Adrenal gland (tissue), 12 donors: ENCODE measurements around the gene LRRC46. TPM values are rescaled to one million over a fixed set of nuclear protein-coding genes. Genes with fewer than 3 reads are reported as not detected.

Experiments used
- DNase-seq, 7 donors: peaks; one replicate each; pipeline ENCODE4 v3.0.0-alpha.2; 2019 to 2020
- H3K27ac ChIP-seq, 5 donors: fragments of 200-600 bp; sonication (generic) in 4 of 5; 1 replicate in 3 of 5; 2 replicates in 2 of 5; pipeline versions ENCODE4 v1.5.1 to v1.8.0; 2016 to 2020; ENCODE audit warnings: mild to moderate bottlenecking in 1 of 5
- H3K27me3 ChIP-seq: fragments of 200-600 bp; 2 replicates; pipeline ENCODE4 v1.8.0; 2021
- H3K36me3 ChIP-seq, 2 donors: fragments of 200-600 bp; replicated peaks in 1 of 2; 1 replicate in 1 of 2; 2 replicates in 1 of 2; pipeline versions ENCODE4 v1.5.1 to v1.8.0; 2018 to 2022
- H3K4me1 ChIP-seq, 2 donors: fragments of 200-600 bp; replicated peaks in 1 of 2; 1 replicate in 1 of 2; 2 replicates in 1 of 2; pipeline versions ENCODE4 v1.5.1 to v1.8.0; 2018 to 2021
- H3K4me3 ChIP-seq, 4 donors: fragments of 200-600 bp; sonication (generic) in 3 of 4; one replicate each; pipeline ENCODE4 v1.5.1; 2016 to 2018
- H3K9me3 ChIP-seq, 3 donors: fragments of 200-600 bp; sonication (generic) in 1 of 3; replicated peaks in 1 of 3; 1 replicate in 2 of 3; 2 replicates in 1 of 3; pipeline versions ENCODE4 v1.5.1 to v1.8.0; 2016 to 2021
- POLR2A ChIP-seq, 2 donors: fragments of 450-650 bp; IDR thresholded peaks; one replicate each; pipeline ENCODE4 v1.6.1; 2017; ENCODE audit warnings: antibody characterized with exemption in 2 of 2, mild to moderate bottlenecking in 2 of 2, moderate library complexity in 1 of 2
- WGBS, 4 donors: extraction: QIAGEN DNeasy Blood & Tissue Kit in 2 of 4; methylation state at CpG; one replicate each; pipeline versions ENCODE4 v1.1.5 to v1.1.7; 2013 to 2017; 5-methylcytosine and 5-hydroxymethylcytosine counted together
- intact Hi-C, 2 donors: fragments of 100-400 bp; cut with DNase I; formaldehyde crosslinking; loops; one replicate each; pipeline versions ENCODE4 v1.14.1 to v1.15.0; 2022 to 2023
- polyA plus RNA-seq, 3 donors: library from polyadenylated mRNA; stranded (reverse); fragments of 200-250 nt in 2 of 3; fragments of 350-450 nt in 1 of 3; fragmentation: Illumina TruSeq in 1 of 3; extraction: RNeasy Lipid Tissue Mini Kit (QIAGEN cat#74804) in 1 of 3; gene quantifications; one replicate each; pipeline ENCODE4 v1.2.3, GENCODE V29; 2013 to 2014
- total RNA-seq, 9 donors: library from RNA; depleted of rRNA in 4 of 9; stranded (reverse); fragments of >200 nt in 4 of 9; fragments of 120-200 nt in 1 of 9; fragmentation: NEBNext Ultra II Directional in 1 of 9; extraction: Animal tissue kit (Norgen Biotek cat#: 25700) in 1 of 9; gene quantifications; one replicate each; pipeline versions ENCODE4 v1.1.0 to v1.2.4, GENCODE V29; 2013 to 2023
- TF ChIP-seq, protein P1 (sequence below), 6 experiments: fragments of 450-650 bp in 4 of 6; fragments of 200-600 bp in 2 of 6; sonication (generic) in 1 of 6; IDR thresholded peaks; 1 replicate in 5 of 6; 2 replicates in 1 of 6; pipeline versions ENCODE4 v1.5.1 to v1.8.0; 2016 to 2021; ENCODE audit warnings: antibody characterized with exemption in 6 of 6, mild to moderate bottlenecking in 2 of 6, moderate library complexity in 1 of 6
- donor health status: healthy with polysubstance abuse.
- donor health status: Bipolar disorder and iron deficiency.
- donor health status: DM: yes; HTN: yes; CAD: no.
- donor health status: DM: no; HTN: no; CAD: no.
- donor health status: DM: no; HTN: no; CAD: no.
- donor health status: DM: yes; HTN: yes; CAD: no.

The LRRC46 gene
- total and polyA plus RNA-seq, 12 donors, result 0.11 to 2.3 (median 0.61) TPM; not detected in 3

DNA sequence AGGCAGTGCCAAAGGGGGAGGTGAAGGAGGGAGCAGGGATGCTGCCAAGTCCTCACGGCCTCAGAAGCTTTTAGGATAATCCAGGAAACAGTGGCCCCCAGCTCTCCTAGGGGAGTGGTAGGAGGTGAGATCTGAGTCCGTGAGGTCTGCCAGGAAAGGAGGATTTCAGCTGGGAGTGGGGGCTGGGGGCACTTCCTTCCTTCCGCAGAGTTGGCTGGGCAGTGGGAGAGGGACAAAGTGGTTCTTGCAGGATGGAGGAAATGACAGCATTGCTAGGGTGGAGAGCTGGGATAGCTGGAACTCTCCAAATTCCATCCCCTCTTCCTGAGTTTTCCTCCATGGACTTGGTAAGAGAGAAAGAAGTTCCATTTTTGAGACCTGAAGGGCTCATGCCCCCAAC lies 24.3 kb downstream of the LRRC46 start:
- H3K36me3 ChIP-seq, result no peaks in the 10 kb centered on the region
- 22 to 53% (median 42%) methylated on average over 3 of the region's 3 CpGs for WGBS, 4 donors
- H3K9me3 ChIP-seq, result no peaks in the 10 kb centered on the region
- peak overlapping the region in 1 of 5 donors; percentile 16 for H3K27ac ChIP-seq
- peaks cover 42% of the 10 kb centered on the region for H3K27me3 ChIP-seq
- peak in 2 of 7 donors; percentile 33 to 62 for DNase-seq
- intact Hi-C loops, result no loop called here
- H3K4me3 ChIP-seq, result no peak overlapping the region
- TF ChIP-seq POLR2A (IDR thresholded peaks at IDR 0.05), result no peak
- TF ChIP-seq, protein P1, sequence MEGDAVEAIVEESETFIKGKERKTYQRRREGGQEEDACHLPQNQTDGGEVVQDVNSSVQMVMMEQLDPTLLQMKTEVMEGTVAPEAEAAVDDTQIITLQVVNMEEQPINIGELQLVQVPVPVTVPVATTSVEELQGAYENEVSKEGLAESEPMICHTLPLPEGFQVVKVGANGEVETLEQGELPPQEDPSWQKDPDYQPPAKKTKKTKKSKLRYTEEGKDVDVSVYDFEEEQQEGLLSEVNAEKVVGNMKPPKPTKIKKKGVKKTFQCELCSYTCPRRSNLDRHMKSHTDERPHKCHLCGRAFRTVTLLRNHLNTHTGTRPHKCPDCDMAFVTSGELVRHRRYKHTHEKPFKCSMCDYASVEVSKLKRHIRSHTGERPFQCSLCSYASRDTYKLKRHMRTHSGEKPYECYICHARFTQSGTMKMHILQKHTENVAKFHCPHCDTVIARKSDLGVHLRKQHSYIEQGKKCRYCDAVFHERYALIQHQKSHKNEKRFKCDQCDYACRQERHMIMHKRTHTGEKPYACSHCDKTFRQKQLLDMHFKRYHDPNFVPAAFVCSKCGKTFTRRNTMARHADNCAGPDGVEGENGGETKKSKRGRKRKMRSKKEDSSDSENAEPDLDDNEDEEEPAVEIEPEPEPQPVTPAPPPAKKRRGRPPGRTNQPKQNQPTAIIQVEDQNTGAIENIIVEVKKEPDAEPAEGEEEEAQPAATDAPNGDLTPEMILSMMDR (IDR thresholded peaks at IDR 0.05), result no peak
- H3K4me1 ChIP-seq, result peaks cover 6 to 7% of the 10 kb centered on the region in 2 donors

DNA sequence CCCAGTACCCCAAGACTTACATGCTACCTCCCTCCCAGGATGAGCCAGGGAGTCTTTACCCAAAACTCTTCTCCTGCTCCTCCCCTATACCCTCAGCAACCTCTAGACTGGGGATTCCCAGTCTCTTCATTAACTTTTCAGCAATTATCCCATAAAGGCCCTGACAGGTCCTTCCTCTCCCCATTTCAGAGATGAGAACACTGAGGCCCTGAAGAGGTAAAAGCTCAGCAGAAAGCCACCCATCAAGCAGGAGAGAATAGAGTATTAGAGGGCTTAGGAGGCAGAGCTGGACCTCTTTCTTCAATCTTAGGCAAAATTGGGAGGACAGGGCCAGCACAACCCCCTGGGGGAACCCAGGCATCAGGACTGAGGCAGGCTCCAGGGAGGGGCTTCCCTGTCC lies 25.4 kb downstream of the LRRC46 start:
- Histone ChIP-seq H3K4me3 (no peak overlapping the region), H3K9me3 (no peaks in the 10 kb centered on the region), H3K27ac (no peak overlapping the region), H3K4me1 (no peaks in the 10 kb centered on the region), H3K36me3 (no peaks in the 10 kb centered on the region), H3K27me3 (peaks cover 42% of the 10 kb centered on the region)
- TF ChIP-seq, protein P1 (IDR thresholded peaks at IDR 0.05), result no peak
- no peak for TF ChIP-seq POLR2A (IDR thresholded peaks at IDR 0.05)
- DNase-seq, result no peak
- intact Hi-C loops, result no loop called here

DNA sequence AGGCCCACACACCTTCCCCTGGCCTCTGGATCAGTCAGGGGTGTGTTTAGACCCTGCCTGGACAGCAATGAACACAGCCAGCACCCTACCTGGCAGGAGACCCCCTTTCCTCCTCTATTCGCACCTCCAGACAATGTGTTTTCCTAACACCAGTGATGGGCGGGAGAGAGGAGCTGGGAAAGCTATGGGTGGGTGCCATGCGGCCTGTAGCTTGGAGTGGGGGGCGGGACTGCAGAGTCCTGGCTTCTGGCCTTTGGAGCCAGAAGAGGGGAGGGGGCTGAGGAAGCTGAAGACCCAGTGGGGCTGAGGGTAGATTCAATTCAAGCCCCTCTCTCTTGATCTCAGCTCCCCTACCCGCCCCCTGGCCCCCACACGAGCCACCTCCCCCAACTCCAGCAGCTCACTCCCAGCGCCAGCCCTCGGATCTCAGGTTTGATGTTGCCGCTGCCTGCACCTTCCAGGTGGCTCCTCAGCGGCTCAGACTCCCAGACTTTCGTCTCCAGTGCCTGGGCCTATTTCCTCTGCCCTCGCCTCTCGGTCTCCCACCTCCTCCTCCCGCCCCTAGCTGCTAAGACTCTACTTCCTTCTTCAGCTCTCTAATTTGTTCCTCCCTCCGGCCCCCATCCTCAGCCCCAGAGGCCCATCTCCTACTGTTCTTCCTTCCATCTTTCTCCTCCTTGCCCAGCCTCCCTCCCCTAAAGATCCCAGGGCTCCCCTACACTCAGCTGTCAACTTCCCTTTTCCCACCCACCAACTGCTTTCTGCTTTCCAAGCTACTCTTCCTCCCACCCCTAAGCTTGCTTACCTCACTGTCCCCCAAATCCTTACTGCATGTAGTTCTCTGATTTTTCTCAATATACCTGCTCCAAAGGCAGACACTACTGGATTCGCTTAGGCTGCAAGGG lies 26.3 kb downstream of the LRRC46 start:
- no peak overlapping the region for H3K4me3 ChIP-seq
- no peaks in the 10 kb centered on the region for H3K36me3 ChIP-seq
- WGBS, 4 donors, result 75 to 84% (median 77%) methylated on average over 16 of the region's 16 CpGs
- peaks cover 5 to 6% of the 10 kb centered on the region in 2 donors for H3K4me1 ChIP-seq
- no peaks in the 10 kb centered on the region for H3K9me3 ChIP-seq
- TF ChIP-seq, protein P1 (IDR thresholded peaks at IDR 0.05), result no peak
- TF ChIP-seq POLR2A (IDR thresholded peaks at IDR 0.05), result no peak
- intact Hi-C loops, result no loop called here
- peaks cover 35% of the 10 kb centered on the region for H3K27me3 ChIP-seq
- H3K27ac ChIP-seq, result no peak overlapping the region
- no peak for DNase-seq

DNA sequence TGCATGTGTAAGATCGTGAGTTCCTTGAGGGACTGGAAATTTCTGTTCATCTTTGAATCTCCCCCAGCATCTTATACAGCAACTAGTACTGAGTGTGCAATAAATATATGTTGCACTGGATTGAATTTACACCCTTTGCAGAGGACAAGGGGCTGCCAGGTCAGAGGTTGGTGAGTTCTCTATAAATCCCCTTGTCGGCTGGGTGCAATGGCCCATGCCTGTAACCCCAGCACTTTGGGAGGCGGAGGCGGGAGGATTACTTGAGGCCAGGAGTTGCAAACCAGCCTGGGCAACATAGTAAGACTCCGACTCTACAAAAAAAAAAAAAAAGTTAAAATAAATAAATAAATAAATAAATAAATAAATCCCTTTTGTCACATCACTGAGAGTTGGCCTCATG lies 28.9 kb downstream of the LRRC46 start:
- WGBS, 4 donors, result 79 to 91% (median 86%) methylated on average over 5 of the region's 5 CpGs
- Histone ChIP-seq H3K4me1 (peaks cover 9 to 10% of the 10 kb centered on the region in 2 donors), H3K4me3 (no peak overlapping the region), H3K9me3 (no peaks in the 10 kb centered on the region), H3K27ac (no peak overlapping the region), H3K36me3 (no peaks in the 10 kb centered on the region), H3K27me3 (peaks cover 9% of the 10 kb centered on the region)
- no peak for TF ChIP-seq POLR2A (IDR thresholded peaks at IDR 0.05)
- TF ChIP-seq, protein P1 (IDR thresholded peaks at IDR 0.05), result no peak
- no peak for DNase-seq
- intact Hi-C loops, result no loop called here
